Right atrium auricular region (tissue), 2 donors: Measurements from ENCODE around the gene WDFY2. TPM values are rescaled to one million over a fixed set of nuclear protein-coding genes. Genes with fewer than 3 reads are reported as not detected.
"Not testable (repeated sequence)": the region's sequence is repeated elsewhere in the genome, so short reads cannot be mapped to it uniquely, and the experiment has no call there.

Experiments used
- DNase-seq: peaks from one replicate; pipeline ENCODE4 v3.0.0-alpha.2; 2019; ENCODE audit warnings: low spot score
- H3K27ac ChIP-seq, 2 donors: fragments of 200-600 bp; sonication (generic); 1 replicate in 1 of 2; 2 replicates in 1 of 2; pipeline ENCODE4 v1.5.1; 2016 to 2019
- H3K27me3 ChIP-seq, 2 donors: fragments of 200-600 bp; sonication (generic); one replicate each; pipeline versions ENCODE4 v1.5.1 to v1.6.0; 2017 to 2019
- H3K36me3 ChIP-seq: fragments of 200-600 bp; sonication (generic); one replicate; pipeline ENCODE4 v1.5.1; 2016
- H3K4me1 ChIP-seq, 2 donors: fragments of 200-600 bp; sonication (generic); one replicate each; pipeline versions ENCODE4 v1.5.1 to v1.6.0; 2017 to 2019
- H3K4me3 ChIP-seq, 2 donors: fragments of 200-600 bp; sonication (generic); 1 replicate in 1 of 2; 2 replicates in 1 of 2; pipeline ENCODE4 v1.5.1; 2017 to 2019; ENCODE audit warnings: mild to moderate bottlenecking in 1 of 2, moderate library complexity in 1 of 2
- H3K9me3 ChIP-seq, 2 donors: fragments of 200-600 bp; sonication (generic); one replicate each; pipeline ENCODE4 v1.5.1; 2019
- total RNA-seq, 2 donors: library from RNA; depleted of rRNA; stranded (reverse); fragments of >200 nt; gene quantifications; one replicate each; pipeline ENCODE4 v1.1.0, GENCODE V29; 2016
- TF ChIP-seq, protein P1 (sequence below), 2 donors: fragments of 200-600 bp; sonication (generic); IDR thresholded peaks; one replicate each; pipeline ENCODE4 v1.5.1; 2019; ENCODE audit warnings: antibody characterized with exemption in 2 of 2

Gene WDFY2
- total RNA-seq, 2 donors from 2014 or later = 2.3 to 3.8 TPM

DNA sequence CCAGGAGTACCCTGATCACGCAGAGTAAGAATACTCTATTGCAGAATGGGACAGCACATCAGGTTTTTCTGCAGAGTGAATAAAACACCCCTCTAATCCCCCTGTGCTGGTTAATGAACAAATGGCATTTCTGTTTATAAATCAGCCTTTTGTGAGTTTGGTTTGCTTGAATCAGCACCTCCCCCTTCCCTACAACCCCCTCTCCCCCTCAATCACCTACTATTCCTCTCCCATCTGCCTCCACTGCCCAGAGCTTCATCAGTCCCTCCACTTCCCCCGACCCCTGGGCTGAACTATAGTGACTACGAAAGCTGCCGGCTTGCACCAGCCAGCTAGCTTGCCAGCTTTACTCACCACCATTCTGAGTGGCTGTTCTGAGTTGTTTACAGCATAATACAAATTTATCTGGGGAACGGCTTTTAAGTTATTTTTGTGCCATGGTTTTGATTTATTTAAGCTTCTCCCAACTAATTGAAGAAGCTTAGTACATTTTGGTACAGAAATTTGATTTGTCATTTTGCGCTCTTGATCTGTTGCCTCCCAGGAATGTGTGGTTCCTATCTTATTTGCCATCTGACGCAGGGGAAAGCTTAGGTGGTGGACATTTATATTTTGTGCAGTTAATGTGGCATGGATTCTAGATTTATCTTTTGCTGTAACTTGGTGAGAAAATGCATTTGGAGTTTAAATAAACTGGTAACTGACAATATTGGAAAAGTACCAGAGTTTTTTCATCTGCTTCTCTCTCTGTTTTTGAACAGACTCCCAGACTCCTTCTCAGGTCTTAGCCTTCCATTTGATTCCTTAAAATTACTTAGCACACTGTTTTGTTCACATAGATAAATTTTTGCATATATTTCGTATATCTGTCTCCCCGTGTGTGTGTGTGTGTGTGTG lies 41.7 kb upstream of the WDFY2 start:
- TF ChIP-seq, protein P1, sequence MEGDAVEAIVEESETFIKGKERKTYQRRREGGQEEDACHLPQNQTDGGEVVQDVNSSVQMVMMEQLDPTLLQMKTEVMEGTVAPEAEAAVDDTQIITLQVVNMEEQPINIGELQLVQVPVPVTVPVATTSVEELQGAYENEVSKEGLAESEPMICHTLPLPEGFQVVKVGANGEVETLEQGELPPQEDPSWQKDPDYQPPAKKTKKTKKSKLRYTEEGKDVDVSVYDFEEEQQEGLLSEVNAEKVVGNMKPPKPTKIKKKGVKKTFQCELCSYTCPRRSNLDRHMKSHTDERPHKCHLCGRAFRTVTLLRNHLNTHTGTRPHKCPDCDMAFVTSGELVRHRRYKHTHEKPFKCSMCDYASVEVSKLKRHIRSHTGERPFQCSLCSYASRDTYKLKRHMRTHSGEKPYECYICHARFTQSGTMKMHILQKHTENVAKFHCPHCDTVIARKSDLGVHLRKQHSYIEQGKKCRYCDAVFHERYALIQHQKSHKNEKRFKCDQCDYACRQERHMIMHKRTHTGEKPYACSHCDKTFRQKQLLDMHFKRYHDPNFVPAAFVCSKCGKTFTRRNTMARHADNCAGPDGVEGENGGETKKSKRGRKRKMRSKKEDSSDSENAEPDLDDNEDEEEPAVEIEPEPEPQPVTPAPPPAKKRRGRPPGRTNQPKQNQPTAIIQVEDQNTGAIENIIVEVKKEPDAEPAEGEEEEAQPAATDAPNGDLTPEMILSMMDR (IDR thresholded peaks at IDR 0.05) = no peak
- H3K36me3 ChIP-seq = no peaks in the 10 kb centered on the region
- H3K9me3 ChIP-seq = no peaks in the 10 kb centered on the region
- H3K4me1 ChIP-seq = peaks cover 0 to 16% of the 10 kb centered on the region in 2 donors
- peak overlapping the region in 1 of 2 donors; percentile 1 for H3K27ac ChIP-seq
- DNase-seq = no peak
- no peaks in the 10 kb centered on the region for H3K27me3 ChIP-seq
- peak overlapping the region in 1 of 2 donors; percentile 2 for H3K4me3 ChIP-seq

DNA sequence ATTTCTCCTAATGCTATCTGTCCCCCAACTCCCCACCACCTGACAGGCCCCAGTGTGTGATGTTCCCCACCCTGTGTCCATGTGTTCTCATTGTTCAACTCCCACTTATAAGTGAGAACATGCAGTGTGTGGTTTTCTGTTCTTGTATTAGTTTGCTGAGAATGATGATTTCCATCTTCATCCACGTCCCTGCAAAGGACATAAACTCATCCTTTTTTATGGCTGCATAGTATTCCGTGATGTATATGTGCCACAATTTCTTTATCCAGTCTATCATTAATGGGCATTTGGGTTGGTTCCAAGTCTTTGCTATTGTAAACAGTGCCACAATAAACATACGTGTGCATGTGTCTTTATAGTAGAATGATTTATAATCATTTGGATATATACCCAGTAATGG lies 38.8 kb upstream of the WDFY2 start:
- H3K9me3 ChIP-seq, DNase-seq, H3K27ac ChIP-seq, H3K4me3 ChIP-seq, H3K27me3 ChIP-seq, H3K36me3 ChIP-seq: not testable (repeated sequence)
- peaks cover 0 to 16% of the 10 kb centered on the region in 2 donors for H3K4me1 ChIP-seq

DNA sequence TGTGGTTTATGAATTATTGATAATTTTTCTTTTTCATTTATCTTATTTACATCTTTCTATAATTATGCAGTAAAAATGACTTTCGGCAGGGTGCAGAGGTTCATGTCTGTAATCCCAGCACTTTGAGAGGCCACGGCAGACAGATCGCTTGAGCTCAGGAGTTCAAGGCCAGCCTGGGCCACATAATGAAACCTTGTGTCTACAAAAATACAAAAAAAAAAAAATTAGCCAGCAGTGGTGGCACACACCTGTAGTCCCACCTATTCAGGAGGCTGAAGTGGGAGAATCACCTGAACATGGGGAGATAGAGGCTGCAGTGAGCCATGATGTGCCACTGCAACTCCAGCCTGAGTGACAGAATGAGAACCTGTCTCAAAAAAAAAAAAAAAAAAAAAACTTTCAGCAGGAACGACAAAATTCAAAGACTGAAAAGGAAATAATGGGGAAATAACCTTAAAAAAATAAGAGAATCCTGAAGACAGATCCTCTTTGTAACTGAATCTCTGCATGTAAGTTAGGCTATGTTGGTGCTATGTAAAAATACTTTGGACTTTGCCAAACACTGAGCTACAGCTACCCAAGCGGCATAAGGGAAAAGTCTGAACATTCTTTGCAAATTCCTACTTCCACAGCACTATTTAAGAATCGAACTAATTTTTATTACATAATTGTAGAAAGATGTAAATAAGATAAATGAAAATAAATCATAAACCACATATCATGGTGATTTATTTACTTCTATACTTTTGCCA lies 36.7 kb upstream of the WDFY2 start:
- H3K36me3 ChIP-seq = no peaks in the 10 kb centered on the region
- TF ChIP-seq, protein P1 (IDR thresholded peaks at IDR 0.05) = no peak

DNA sequence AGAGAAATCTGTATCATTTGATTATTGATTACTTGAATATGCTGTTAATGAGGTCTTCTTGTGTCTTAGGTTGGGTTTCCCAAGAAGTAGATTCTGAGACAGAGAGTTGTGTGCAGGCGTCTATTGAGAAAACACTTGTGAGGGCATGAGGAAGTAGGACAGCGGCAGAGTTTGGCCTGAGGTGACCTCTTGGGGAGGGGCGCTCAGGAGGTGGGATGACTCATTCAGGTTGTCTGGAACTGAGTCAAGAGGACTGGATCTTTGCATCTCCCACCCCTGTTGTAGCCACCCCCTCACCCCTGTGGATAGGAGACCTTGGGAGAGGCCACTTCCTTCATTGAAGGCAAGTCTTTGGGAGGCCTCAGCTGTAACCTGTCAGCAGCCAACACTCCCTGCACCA lies 35.2 kb upstream of the WDFY2 start:
- TF ChIP-seq, protein P1 (IDR thresholded peaks at IDR 0.05) = no peak
- no peaks in the 10 kb centered on the region for H3K9me3 ChIP-seq
- no peak for DNase-seq

More for the DNA sequence above, 36.7 kb upstream of the WDFY2 start:
- no peak for DNase-seq
- H3K9me3 ChIP-seq = no peaks in the 10 kb centered on the region
- H3K27ac ChIP-seq = no peak overlapping the region
- no peak overlapping the region for H3K4me3 ChIP-seq
- H3K4me1 ChIP-seq = peaks cover 0 to 5% of the 10 kb centered on the region in 2 donors
- H3K27me3 ChIP-seq = no peaks in the 10 kb centered on the region

DNA sequence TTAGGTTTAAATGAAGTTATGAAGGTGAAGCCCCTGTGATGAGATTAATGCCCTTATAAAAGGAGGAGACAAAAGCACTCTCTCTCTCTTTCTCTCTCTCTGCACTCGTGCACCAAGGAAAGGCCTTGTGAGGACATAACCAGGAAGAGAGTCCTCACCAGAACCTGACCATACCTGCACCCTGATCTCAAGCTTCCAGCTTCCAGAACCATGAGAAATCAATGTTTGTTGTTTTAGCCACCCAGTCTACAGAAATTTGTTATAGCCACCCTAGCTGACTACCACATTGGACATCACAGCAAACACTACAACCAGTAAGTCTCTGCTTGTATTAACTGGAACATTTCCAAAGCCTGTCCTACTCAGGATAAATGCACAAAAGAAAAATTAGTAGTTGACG lies 34.7 kb upstream of the WDFY2 start:
- H3K4me1 ChIP-seq = no peaks in the 10 kb centered on the region
- no peaks in the 10 kb centered on the region for H3K9me3 ChIP-seq
- H3K36me3 ChIP-seq = no peaks in the 10 kb centered on the region
- DNase-seq = no peak
- TF ChIP-seq, protein P1 (IDR thresholded peaks at IDR 0.05) = no peak
- H3K27ac ChIP-seq = no peak overlapping the region
- no peak overlapping the region for H3K4me3 ChIP-seq
- H3K27me3 ChIP-seq = no peaks in the 10 kb centered on the region

More for the DNA sequence above, 35.2 kb upstream of the WDFY2 start:
- Histone ChIP-seq H3K36me3 (no peaks in the 10 kb centered on the region), H3K4me1 (no peaks in the 10 kb centered on the region), H3K27ac (no peak overlapping the region), H3K4me3 (no peak overlapping the region), H3K27me3 (no peaks in the 10 kb centered on the region)

DNA sequence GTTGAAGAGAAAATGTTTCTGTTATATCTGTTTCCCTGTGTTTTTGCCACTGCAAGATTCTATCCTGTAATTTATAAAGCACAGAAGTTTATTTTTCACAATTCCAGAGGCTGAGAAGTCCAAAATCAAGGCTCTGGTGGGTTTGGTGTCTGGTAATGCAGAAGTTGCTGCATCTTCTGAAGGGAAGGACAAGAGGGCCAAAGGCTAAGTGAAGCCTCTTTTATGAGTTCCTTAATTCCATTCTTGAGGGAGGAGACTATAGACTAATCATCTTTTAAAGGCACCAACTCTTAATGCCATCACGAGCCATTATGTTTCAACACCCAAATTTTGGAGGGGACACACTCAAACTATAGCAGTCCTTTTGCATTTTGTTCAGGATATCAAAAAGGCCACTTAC lies 34.1 kb upstream of the WDFY2 start:
- Histone ChIP-seq H3K9me3 (no peaks in the 10 kb centered on the region), H3K4me1 (no peaks in the 10 kb centered on the region), H3K27ac (no peak overlapping the region), H3K36me3 (no peaks in the 10 kb centered on the region), H3K27me3 (no peaks in the 10 kb centered on the region), H3K4me3 (no peak overlapping the region)
- TF ChIP-seq, protein P1 (IDR thresholded peaks at IDR 0.05) = no peak
- DNase-seq = no peak
